NB4 (cell line): ENCODE results near the gene KIF4A.

Experiments
- DNase-seq: peaks from one replicate; pipeline ENCODE4 v3.0.0; 2010; ENCODE audit warnings: low read depth
- H3K4me3 ChIP-seq: one replicate; pipeline ENCODE4 v1.5.1; 2011; ENCODE audit warnings: mild to moderate bottlenecking, low read depth, low read length, moderate library complexity
- CTCF ChIP-seq: IDR thresholded peaks from one replicate; pipeline ENCODE4 v1.5.1; 2012; ENCODE audit warnings: low read depth, low read length
- MYC ChIP-seq: IDR thresholded peaks from 2 replicates; pipeline ENCODE4 v1.6.1; 2011; ENCODE audit warnings: low read depth, low read length
- POLR2A ChIP-seq: IDR thresholded peaks from 2 replicates; pipeline ENCODE4 v1.6.1; 2011; ENCODE audit warnings: mild to moderate bottlenecking; ENCODE audit not compliant: insufficient read length; ENCODE audit errors: extremely low read depth
- TF ChIP-seq, protein P1 (sequence below): IDR thresholded peaks from 2 replicates; pipeline ENCODE4 v1.6.1; 2011; ENCODE audit warnings: low read depth, low read length

The KIF4A gene

GRCh38 chrX:70247252-70247651, 42.7 kb upstream of the KIF4A start:
- no peak overlapping the region for H3K4me3 ChIP-seq
- no peak for DNase-seq
- no peak for TF ChIP-seq CTCF
- TF ChIP-seq, protein P1, sequence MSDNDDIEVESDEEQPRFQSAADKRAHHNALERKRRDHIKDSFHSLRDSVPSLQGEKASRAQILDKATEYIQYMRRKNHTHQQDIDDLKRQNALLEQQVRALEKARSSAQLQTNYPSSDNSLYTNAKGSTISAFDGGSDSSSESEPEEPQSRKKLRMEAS: no peak
- no peak for TF ChIP-seq POLR2A
- TF ChIP-seq MYC: no peak

- no peak for DNase-seq
- TF ChIP-seq MYC: no peak
- TF ChIP-seq CTCF: no peak
- TF ChIP-seq, protein P1: no peak
- no peak for TF ChIP-seq POLR2A
- no peak overlapping the region for H3K4me3 ChIP-seq
Observed at GRCh38 chrX:70252491-70252890, 37.4 kb upstream of the KIF4A start.

DNA sequence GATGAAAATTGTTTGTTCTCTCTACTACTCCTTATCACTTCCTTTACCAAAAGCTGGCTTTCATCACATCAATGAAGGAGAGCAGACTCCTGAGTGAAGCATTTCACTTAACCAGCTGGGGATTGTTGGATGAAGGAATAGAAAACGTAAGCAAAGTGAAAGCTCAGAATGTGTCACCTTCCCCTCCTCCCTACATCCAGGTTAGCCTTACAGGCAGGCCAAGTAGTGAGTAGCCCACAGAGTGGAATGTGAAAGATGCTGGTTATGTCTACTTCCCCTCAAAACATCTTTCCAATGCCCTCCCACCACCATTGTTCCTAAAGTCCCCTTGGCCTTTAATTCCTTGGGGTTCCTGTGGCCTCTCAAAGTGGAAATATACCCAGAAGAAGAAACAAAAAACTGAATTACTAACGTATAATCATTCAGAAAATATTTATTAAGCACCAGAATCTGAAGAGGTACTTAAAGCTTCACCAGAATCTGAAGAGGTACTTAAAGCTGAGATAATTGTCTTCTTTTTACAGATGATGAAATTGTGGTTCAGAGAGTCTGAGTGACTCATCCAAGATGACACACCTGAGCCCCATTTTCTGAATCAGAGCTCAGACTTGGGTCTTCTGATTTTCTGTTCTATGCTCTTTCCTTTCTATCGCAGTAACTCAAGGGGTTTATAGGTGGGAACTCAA, 36.4 kb upstream of the KIF4A start:
- TF ChIP-seq POLR2A (no peak), MYC (no peak), CTCF (no peak)
- TF ChIP-seq, protein P1: no peak
- DNase-seq: no peak
- H3K4me3 ChIP-seq: no peak overlapping the region

DNA sequence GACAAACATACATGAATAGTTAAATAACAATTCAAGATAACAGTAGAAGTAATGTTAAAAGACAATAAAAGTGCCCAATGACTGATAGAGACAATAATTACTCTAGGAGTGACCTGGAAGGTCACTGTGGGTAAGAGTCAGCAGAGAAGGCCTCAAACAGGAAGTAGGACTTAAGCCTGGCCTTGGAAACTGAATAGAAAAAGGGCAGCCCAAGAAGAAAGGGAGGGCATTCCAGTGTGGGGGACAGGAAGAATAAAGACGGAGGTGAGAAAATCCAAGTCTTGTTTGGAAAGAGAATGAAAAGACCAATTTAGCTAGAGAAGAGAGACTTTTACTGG, 35.9 kb upstream of the KIF4A start:
- H3K4me3 ChIP-seq: no peak overlapping the region
- TF ChIP-seq MYC (no peak), CTCF (no peak), POLR2A (no peak)
- TF ChIP-seq, protein P1: no peak
- no peak for DNase-seq

GRCh38 chrX:70254909-70255308, 35.0 kb upstream of the KIF4A start:
- no peak for DNase-seq
- TF ChIP-seq POLR2A (no peak), MYC (no peak)
- TF ChIP-seq, protein P1: no peak
- no peak overlapping the region for H3K4me3 ChIP-seq

DNA sequence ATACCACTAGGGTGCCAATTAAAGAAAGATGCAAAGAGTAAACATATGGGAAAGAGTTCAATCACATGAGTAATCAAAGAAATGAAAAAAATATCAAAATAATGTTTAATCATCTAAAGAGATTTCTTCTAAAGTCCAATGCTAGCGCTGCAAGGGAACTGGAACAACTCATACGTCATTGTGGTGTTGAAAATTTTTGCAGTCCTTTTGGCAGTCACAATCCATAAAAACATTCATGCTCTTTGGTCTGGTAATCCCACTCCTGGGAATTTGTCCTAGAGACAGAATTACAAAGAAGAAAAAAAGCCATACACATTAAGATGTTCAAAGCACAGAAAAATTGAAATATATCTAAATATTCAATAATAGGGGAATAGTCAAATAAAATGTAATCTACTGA, 34.5 kb upstream of the KIF4A start:
- TF ChIP-seq, protein P1: no peak
- no peak for TF ChIP-seq CTCF
- no peak for TF ChIP-seq POLR2A
- no peak for TF ChIP-seq MYC
- no peak for DNase-seq
- H3K4me3 ChIP-seq: no peak overlapping the region
